BJ (cell line): ENCODE measurements around the gene C6orf132. TPM values are rescaled to one million over a fixed set of nuclear protein-coding genes. Genes with fewer than 3 reads are reported as not detected.
A peak's percentile ranks its signal among the peaks of the same experiment; 100 is the strongest.

Source experiments
- CTCF ChIA-PET: fragments of 350-600 bp; formaldehyde crosslinking; extraction: SDS; loops from one replicate; lab custom pipeline; 2021; ENCODE audit warnings: antibody characterized with exemption, inconsistent platforms; lab: Yijun Ruan, JAX
- POLR2A ChIA-PET: fragments of 300-600 bp; sonication (Branson Sonifier 250); formaldehyde crosslinking; extraction: SDS; loops from one replicate; lab custom pipeline; 2021; ENCODE audit warnings: antibody characterized with exemption; lab: Charles Lee
- DNase-seq: peaks from one replicate; pipeline ENCODE4 v3.0.0-alpha.2; 2011; ENCODE audit warnings: low read depth
- H3K27me3 ChIP-seq: 2 replicates; pipeline ENCODE4 v1.6.0; 2011; ENCODE audit warnings: low read length; ENCODE audit not compliant: control insufficient read depth, insufficient read depth
- H3K36me3 ChIP-seq: 2 replicates; pipeline ENCODE4 v1.5.1; 2011; ENCODE audit warnings: low read length; ENCODE audit not compliant: control insufficient read depth, insufficient read depth
- H3K4me3 ChIP-seq: 2 replicates; pipeline ENCODE4 v1.5.1; 2011; ENCODE audit warnings: low read depth, mild to moderate bottlenecking, control low read depth, low read length
- polyA plus RNA-seq: library from polyadenylated mRNA; depleted of rRNA; stranded (reverse); fragments of >200 nt; gene quantifications from 2 replicates; pipeline ENCODE4 v1.2.3, GENCODE V29; 2011
- TF ChIP-seq, protein P1 (sequence below): IDR thresholded peaks from 2 replicates; pipeline ENCODE4 v1.5.1; 2011; ENCODE audit warnings: low read depth, mild to moderate bottlenecking, control low read depth, inconsistent platforms, low read length, moderate library complexity; ENCODE audit not compliant: insufficient read depth

C6orf132 gene
- polyA plus RNA-seq, 1 experiment = 0.70 TPM

GRCh38 chr6:42088101-42088591, 54.3 kb downstream of the C6orf132 start:
- no peaks in the 10 kb centered on the region for H3K27me3 ChIP-seq
- no peaks in the 10 kb centered on the region for H3K36me3 ChIP-seq
- DNase-seq = no peak
- POLR2A ChIA-PET = no interaction called here
- CTCF ChIA-PET = interaction anchor here (2.1 to 4.5 kb wide), 4 partner anchors 12 to 78 kb away, joined by 4 to 33 read pairs (median 8); no protein-coding TSS in a partner anchor
- TF ChIP-seq, protein P1, sequence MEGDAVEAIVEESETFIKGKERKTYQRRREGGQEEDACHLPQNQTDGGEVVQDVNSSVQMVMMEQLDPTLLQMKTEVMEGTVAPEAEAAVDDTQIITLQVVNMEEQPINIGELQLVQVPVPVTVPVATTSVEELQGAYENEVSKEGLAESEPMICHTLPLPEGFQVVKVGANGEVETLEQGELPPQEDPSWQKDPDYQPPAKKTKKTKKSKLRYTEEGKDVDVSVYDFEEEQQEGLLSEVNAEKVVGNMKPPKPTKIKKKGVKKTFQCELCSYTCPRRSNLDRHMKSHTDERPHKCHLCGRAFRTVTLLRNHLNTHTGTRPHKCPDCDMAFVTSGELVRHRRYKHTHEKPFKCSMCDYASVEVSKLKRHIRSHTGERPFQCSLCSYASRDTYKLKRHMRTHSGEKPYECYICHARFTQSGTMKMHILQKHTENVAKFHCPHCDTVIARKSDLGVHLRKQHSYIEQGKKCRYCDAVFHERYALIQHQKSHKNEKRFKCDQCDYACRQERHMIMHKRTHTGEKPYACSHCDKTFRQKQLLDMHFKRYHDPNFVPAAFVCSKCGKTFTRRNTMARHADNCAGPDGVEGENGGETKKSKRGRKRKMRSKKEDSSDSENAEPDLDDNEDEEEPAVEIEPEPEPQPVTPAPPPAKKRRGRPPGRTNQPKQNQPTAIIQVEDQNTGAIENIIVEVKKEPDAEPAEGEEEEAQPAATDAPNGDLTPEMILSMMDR = no peak
- H3K4me3 ChIP-seq = no peak overlapping the region

- TF ChIP-seq, protein P1 = peak; percentile 36
- no peaks in the 10 kb centered on the region for H3K27me3 ChIP-seq
- DNase-seq = no peak
- ChIA-PET CTCF (interaction anchor here (1.0 to 4.5 kb wide), 8 partner anchors 9 to 84 kb away, joined by 3 to 33 read pairs (median 6); no protein-coding TSS in a partner anchor), POLR2A (no interaction called here)
- H3K36me3 ChIP-seq = no peaks in the 10 kb centered on the region; the same call in 1 of the 2 replicates
- no peak overlapping the region for H3K4me3 ChIP-seq
These were observed 56.1 kb downstream of the C6orf132 start for GRCh38 chr6:42086046-42087035.

DNA sequence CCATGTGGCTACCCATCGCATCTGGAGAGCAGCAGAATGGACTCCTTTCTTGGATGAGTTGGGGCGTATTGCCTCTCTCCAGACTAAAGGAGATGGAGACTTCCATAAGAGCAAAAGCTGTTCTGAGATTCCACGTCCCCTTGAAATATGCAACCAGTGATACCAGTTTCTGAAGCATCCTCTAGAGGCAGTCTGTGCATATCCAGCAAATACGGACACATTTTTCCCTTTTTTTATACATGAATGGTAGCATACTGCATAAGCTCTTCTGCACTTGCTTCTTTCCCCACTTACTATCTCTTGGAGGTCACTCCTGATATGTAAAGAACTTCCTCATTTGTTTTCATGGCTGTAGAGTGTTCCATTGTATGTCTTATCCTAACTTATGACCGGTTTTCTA, 57.5 kb downstream of the C6orf132 start:
- TF ChIP-seq, protein P1 = no peak
- no peaks in the 10 kb centered on the region for H3K27me3 ChIP-seq
- POLR2A ChIA-PET = no interaction called here
- CTCF ChIA-PET = interaction anchor here (1.3 to 4.5 kb wide), 3 partner anchors 10 to 82 kb away, joined by 4 to 33 read pairs (median 13); no protein-coding TSS in a partner anchor
- peaks cover 2% of the 10 kb centered on the region for H3K36me3 ChIP-seq
- no peak for DNase-seq
- H3K4me3 ChIP-seq = no peak overlapping the region

- TF ChIP-seq, protein P1 = no peak
- Histone ChIP-seq H3K4me3 (no peak overlapping the region), H3K36me3 (peaks cover 3% of the 10 kb centered on the region), H3K27me3 (no peaks in the 10 kb centered on the region)
- POLR2A ChIA-PET = no interaction called here
- DNase-seq = no peak
- CTCF ChIA-PET = interaction anchor here (0.6 to 2.5 kb wide), 7 partner anchors 9 to 131 kb away, joined by 3 to 8 read pairs (median 4); no protein-coding TSS in a partner anchor
These were observed 58.9 kb downstream of the C6orf132 start for GRCh38 chr6:42083530-42083929.
